Cerebellar nuclear complex (tissue), 1 donor: Measurements from ENCODE around the gene MAGEF1.

Source experiments
- DNase-seq, 2 experiments: peaks; one replicate each; lab custom pipeline; 2025; lab: John Stamatoyannopoulos, UW

Gene MAGEF1, protein sequence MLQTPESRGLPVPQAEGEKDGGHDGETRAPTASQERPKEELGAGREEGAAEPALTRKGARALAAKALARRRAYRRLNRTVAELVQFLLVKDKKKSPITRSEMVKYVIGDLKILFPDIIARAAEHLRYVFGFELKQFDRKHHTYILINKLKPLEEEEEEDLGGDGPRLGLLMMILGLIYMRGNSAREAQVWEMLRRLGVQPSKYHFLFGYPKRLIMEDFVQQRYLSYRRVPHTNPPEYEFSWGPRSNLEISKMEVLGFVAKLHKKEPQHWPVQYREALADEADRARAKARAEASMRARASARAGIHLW

DNA sequence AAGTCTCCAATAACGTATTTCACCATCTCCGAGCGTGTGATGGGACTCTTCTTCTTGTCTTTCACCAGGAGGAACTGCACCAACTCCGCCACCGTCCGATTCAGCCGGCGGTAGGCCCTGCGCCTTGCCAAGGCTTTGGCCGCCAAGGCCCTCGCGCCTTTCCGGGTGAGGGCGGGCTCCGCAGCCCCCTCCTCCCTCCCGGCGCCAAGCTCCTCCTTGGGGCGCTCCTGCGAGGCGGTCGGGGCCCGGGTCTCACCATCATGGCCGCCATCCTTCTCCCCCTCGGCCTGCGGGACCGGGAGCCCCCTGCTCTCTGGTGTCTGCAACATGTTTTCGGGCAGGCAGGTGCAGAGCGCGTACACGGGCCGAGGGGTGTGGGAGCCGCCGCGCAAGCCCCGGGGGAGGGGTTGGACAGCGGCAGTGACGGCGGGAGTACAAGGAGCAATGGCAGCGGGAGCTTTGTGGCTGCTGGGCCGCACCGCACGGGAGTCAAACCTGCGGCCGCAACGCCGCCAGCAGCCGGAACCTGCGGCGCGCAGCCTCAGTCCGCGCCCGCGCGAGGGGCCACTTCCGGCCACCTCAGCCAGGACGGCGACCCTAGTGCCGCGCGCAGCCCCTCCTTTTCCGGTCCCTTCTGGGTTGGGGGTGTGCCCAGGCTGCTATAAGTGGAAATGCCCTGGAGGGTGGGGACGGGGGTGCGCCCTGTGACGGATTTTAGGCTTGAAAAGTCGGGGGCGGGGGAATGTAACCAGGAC, at the start of gene MAGEF1:
Gene MAGEF1, minus strand, starts transcription at position 572 of the 755 bp plus-strand sequence. Its CDS starts 243 bp downstream, at position 329.
- DNase-seq = peak in 1 of 2 experiments; percentile 32

DNA sequence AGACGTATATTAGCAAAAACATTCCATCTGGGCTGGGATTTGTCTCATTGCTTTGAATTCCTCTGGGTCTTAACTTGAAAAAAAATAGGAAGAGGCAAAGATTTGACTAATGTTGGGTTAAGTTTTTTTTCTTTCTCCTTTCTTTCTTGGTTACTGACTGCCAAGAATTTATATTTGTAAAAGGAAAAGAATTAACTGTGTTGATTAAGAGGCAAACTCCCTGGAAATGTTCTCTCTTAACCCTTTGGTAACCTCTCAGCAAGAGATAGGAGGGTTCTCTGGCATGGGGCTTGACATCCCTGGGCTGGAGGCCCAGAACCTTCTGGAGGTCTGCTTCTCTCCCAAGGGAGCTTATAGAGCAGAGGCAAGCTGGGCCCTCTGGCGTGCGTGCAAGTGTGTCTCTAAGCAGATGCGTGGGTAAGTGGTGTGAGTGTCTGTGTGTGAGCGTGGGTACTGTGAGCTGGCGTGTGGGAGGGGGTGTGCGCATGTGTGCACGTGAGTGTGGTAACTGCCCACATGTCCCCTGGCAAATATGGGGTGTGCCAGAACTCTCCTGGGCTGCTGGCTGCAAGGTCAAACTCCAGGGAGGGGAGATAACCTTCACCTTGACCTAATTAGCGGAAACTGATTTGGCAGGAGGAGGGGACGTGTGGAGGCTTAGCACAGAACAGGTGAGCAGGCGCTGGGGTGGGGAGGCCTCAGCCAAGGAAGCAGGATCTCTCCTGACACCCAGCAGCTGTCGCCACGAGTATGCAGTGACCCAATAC, 49.4 kb upstream of the MAGEF1 start:
- no peak for DNase-seq

DNA sequence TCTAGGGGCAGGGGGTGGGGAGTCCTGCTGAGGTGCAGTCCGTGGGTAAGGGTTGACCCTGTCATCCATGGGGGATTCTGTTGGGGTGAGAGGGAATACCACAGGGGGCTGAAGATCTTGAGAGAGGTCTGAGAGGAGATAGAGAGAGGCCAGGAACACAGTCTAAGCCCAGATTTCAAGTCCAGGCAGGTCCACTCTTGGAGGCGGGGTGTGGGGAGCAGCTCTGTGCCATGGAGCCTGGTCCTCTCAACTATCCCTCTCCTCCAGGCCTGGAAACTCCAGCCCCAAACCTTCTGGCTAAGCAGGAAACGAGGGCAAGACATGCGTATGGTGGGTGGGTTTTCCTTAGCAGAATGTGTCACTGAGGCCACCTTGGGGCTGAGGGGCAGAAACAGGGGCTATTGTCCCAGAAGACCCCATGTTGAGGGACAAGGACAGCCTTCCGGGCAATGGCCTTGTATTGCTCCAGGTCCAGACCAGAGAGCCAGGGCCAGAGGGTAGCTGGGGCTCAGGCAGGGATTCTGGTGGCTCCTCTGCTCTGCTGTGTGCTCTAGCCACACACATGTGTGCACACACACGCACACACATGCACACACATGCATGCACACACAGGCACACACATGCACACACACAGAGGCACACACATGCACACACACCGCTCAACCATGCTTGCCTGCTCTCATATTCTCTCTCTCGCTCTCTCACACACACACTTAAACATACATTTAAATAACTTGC, 48.6 kb upstream of the MAGEF1 start:
- no peak for DNase-seq

DNA sequence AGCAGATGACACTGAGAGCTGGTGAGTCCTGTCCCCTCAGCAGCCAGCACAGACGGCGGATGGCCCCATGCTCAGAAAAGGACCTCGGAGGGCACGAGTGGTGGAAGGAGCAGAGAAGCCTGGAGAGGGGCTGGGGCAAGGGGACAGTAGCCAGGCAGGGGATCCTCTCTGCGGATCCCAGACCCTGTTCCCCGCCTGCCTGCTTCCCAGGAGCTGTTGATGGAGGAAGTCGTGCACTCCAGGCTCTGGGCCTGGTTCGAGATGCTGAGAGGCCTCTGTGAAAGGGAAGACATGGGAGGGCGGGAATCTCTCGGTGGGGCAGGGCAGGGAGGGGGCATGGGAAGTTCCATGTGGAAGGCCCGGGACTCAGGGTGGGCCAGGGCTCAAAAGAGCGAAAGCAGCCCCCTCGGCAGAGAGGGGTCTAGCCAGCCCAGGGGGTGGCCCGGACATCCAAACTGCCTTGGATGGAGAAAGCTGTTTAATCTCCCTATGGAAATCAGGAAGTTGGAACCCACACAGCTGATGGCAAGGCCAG, 47.9 kb upstream of the MAGEF1 start:
- no peak for DNase-seq

DNA sequence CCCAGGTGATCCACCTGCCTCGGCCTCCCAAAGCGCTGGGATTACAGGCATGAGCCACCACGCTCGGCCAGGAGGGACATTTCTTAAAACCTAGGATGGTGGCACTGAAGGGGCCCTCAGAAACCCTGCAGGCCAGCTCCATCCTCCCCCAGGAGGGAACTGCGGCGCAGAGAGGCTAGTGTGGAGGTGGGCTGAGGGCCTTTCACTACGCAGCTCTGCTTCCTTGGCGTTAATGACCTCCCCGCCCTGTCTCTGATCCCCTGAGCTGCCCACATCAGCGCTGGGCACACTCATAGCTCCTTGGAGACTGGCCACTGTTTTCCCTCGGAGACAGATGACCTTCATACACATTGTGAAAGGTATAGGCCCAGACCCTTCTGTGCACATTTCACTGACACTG, 46.2 kb upstream of the MAGEF1 start:
- DNase-seq = no peak

DNA sequence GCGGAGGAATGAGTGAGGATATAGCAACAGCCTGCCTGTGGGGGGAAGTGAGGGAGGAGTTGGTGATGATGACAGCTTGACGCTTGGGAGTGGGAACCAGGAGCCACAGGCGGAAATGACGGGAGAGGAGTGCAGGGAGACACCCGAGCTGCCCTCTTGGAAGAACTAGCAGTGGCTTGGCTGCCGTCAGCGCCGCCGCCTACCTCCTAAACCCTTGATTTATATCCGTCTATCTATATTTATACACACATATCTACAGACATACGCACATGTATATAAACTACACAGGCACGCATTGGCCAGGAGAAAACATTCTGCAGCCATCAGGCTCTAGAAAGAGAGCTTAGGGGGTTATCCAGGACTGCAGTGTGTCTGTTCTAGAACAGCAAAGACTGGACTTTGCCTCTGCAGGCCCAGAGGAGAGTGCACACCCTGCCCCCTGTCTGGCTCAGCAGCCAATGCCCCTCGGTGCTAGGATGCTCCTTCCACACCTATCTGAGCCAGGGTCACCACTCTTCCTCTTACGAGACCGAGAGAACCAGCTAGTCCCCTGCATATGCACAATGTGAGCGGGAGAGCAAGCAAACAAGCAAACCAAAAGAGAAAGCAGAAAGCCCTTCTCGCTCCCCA, 45.3 kb upstream of the MAGEF1 start:
- DNase-seq = no peak

DNA sequence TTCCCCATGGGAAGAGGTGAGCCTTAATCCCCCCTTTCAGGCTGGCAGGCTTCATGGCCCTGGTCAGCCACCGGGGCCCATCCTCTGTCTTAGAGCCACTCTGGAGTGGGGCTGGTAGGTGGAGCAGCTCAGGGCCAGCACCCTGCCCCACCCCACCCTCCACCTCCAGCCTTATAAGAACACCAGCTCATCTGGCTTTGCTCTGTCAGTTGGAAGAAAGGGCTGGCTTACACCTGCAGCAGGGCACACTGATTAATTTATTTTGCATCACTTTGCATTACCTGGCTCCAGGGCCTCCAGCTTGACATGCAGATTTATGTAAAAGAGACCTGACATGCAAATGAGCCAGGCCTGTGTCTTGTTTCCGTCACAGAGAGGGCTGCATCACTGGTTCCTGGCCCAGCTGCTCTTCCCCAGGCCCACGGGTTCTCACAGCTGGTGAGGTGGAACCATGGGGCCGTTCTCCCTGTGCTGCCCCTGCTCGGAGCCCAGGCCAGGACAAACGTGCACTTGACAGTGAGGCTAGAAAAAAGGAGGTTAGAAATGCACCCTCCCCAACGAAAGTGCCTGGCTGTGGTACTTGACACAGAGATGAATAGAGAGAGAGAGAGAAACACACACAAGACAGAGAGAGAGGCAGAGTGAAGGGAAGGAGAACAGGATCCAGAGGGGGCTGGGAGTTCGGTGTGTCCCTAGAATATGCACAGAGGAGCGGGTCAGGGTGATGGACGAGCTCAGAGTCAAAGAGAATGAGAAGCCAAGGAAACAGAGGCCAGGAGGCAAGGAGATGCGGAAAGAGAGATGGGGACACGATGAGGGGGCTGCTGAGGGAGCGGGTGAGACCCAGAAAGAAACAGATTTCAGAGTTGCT, 44.5 kb upstream of the MAGEF1 start:
- DNase-seq = no peak

DNA sequence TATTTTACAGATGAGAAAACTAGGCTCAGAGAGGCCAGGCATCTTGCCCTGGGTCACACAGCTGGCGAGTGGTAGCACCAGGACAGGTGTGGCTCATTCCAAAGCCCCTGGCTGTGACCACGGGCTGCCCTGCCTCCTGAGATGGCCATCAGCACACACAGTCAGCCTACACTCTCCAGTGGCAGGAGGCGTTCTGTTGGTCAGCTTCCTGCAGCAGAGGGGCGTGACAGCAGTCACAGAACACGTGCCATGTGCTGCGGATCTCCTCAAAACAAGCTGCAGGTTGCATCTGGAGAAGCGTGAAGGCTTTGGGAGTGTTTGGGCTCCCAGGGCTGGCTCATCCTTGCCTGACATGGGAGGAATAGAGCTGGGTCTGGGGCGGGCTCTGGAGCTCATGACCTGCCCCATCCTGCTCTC, 43.5 kb upstream of the MAGEF1 start:
- DNase-seq = no peak

DNA sequence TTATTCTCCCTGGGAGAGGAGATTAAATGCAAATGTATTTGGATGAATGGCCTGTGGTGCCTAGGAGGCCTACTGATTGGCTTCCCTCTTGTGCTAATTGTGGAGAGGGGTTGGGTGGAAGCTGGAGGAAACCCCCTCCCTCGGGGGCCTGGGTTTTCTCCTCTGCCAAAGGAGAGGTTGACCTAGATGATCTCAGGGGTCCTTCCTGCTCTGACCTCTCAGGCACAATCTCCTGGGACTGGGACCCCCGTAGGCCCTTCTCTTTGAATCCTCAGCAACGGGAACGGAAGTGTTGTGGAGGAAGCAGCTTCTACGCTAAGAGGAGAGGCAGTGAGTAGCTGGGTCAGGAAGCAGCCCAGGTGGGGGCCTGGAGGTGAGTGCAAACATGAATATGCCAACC, 40.5 kb upstream of the MAGEF1 start:
- DNase-seq = no peak

DNA sequence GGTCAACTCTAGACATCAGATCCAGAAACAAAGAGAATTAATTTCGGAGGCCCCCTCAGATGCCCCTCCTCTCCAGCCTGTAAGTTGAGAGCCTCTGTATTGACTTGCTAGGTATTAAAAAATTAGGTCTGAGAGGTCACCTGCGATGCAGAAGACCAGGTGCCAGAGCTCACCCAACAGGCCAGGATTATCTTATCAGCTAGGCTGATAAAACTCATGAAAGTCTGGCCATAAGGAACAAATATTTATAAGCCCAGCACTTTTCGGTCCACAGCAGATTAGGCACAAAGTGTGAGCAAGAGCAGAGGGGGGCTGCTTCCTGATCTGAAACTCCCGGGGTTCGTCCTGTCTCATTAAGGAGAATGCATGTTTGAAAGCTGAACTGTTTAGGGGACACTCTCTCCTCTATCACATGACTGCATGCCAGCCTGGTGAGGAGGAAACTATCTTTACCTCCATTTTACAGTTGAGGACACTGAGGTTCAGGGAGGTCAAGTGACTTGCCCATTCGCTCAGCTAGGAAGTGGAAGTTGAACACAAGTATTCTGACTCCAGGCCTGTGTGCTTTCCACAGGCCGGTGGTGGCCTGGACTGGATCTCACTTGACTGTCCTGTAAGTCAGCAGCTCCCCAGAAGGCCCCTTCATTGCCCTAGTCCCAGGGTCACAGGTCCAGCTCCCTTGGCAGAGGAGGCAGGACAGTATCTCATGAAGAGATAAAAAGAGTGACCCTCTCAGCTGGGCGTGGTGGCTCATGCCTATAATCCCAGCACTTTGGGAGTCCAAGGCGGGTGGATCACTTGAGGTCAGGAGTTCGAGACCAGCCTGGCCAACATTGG, 39.6 kb upstream of the MAGEF1 start:
- no peak for DNase-seq

DNA sequence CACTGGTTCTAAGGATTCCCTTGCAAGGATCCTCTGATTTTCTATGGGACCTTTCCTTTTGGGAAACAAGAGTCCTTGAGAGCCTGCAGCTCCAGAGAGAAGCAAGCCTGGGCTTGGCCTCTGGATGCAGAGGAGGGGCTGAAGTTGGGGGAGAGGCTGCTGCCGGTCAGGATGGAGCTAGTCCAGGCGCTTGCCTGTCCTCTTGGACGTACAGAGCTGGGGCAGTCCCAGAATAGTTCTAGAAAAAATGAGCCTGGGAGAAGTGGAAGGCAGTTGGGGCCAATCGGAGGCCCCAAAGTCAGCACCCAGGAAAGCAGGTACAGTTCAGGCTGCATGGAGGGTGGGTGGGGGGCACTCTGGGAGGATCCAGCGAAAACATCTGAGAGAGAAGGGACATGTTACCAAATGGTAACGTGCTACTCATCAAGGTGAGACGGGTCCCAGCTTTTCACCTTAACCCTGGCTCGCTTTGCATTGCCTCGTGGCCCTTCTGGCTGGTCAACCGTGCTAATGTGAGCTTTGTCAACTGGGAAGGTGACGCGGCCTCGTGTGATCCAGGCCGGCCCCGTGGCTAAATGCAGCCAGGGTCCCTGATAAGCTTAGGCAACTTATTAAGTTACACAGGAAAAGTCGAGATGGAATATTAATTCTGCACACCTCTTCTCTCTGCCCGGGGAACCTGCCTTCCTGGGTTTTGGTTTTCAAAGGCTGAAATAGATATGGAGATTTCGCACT, 38.7 kb upstream of the MAGEF1 start:
- no peak for DNase-seq

DNA sequence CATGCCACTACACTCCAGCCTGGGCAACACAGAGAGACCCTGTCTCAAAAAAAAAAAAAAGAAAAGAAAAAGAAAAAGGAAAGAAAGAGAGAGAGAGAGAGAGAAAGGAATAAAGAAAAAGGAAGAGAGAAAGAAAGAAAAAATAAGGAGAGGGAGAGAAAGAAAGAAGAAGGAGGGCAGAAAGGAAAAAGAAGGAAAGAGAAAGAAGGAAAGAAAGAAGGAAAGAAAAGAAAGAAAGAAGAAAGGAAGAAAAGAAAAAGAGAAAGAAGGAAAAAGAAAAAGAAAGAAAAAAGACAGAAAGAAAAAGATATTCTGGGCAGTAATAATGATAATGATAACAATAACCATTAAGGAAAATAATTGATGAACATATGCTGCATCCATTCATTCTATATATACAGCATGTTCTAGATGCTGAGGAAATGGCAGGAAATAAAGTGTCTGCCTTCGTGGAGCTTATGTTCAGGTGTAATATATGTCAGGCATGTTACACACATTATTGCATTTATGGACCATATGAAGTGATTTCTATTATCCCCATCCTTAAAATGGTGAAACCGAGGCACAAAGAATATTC, 37.4 kb upstream of the MAGEF1 start:
- no peak for DNase-seq

DNA sequence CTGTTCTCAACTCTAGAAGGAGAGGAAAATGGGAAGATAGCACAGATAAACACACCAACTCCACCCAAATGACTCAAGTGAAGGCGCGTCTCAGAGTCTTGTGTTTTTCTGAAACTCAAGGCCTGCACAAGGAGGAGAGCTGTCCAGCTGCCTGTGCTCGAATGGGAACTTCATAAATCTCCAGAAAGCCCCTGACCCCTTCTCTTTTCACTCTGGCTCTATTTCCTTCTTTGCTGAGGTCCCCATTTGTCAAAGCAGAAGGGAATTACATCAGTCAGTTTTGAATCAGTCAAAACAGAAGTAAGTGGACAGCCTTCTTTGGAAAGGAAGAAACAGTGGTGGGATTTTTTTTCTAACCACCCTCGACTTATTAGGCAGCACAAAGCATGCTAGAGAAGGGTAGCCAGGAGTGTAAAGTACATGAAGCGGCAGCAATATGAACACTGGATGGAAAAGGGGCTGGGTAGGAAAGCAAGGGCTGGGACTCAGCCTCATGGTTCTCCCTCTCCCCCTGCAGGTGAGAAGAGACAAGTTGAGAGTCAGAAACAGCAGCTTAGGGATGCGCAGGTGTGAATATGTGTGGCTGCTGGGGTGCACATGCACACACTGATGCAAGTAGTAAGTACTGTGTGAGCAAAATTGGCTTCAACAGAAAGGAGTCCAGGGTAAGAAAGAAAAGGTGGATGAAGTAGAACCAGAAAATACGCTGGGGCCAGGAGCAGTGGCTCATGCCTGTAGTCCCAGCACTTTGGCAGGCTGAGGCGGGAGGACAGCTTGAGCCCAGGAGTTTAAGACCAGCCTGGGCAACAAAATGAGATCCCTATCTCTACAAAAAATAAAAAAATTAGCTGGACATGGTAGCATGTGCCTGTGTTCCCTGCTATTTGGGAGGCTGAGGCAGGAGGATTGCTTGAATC, 36.6 kb upstream of the MAGEF1 start:
- DNase-seq = no peak

DNA sequence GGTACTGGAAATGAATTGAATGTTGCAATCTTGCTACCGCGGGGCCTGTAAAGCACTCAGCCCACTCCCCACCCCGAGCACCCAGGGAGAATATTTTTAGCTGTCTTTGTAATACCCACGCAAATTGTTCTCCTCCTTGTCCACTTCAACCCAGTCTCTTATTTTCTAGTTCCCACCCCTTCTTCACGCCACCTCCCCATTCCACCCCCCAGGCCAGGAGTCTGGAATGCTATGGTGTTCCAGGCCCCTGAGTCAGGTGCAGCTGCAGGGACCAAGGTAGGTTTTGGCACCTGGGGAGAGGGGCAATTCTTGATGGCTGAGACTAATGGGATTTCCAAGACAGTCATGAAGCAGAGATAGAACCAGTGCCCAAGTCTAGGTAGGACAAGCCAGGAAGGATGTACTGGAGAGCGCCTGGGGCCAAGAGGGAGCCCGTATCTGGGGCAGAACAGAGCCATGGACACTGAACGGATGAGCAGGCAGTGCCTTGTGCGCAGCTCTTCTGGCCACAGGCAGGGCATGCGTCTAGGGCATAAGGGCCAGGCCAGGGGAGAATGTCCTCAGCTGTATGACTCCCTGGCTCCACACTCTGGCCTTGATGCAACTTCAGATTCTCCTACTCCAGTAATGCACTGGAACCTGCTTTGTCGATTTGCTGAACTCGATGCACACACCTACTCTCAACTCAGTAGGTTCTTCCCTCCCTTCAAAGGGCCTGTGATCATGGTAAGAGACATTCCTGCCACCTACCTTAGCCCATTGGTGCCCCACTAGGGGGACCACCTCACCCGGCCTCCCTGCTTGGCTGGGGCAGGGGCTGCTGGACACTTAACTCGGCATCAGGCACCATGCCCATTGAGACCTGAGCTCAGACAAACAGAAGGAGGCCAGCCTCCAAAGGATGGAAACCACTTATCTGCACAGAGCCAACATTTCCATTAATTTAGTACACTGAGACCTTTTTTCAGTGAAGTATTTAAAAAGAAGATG, 34.6 kb upstream of the MAGEF1 start:
- DNase-seq = no peak

DNA sequence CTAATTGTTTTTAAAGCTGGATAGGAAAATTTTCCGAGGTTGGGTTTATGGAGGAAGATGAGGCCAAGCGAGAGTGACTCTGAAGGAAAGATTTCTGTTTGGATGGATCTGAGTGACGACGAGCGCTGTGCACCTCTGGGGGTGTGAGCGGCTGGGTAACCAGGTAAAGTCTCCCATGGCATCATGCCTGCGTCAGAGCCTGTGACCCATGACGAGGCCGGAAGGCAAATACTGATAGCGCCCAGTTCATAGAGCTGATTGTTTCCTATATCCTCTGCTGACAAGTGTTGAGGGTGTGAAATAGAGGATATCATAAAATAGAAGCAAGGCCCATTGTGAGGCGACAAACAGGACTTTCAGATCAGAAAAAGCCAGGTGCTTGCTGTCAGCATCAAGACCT, 33.7 kb upstream of the MAGEF1 start:
- no peak for DNase-seq

DNA sequence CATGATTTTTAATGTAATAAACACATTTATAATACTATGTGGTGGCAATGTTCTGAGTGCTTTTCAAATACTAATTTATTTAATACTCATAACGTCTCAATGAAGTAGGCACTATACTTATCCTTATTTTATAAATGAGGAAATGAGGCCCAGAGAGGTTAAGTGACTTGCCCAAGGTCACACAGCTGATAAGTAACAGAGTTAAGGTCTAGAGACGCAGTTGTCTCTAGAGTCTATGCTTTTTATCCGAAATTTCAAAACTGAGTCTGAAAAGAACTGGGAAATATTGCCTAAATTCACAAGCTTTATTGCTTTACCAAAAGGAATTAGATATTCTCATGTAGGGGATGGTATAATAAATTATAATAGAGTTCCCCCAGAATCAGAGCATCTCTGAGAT, 31.4 kb upstream of the MAGEF1 start:
- no peak for DNase-seq
